Fibroblast of pulmonary artery (primary cell): ENCODE results near the gene MAGI2.

Experiments
- DNase-seq: peaks from one replicate; pipeline ENCODE4 v3.0.0-alpha.2; 2010; ENCODE audit warnings: low read depth
- H3K4me3 ChIP-seq: replicated peaks from 2 replicates; pipeline ENCODE4 v1.5.1; 2011; ENCODE audit warnings: low read depth, mild to moderate bottlenecking, control low read depth, low read length, moderate library complexity
- TF ChIP-seq, protein P1 (sequence below): IDR thresholded peaks from 2 replicates; pipeline ENCODE4 v1.5.1; 2011; ENCODE audit warnings: mild to moderate bottlenecking, control low read depth, low read length, inconsistent platforms; ENCODE audit errors: missing control alignments

The MAGI2 gene

GRCh38 chr7:78720066-78720465, 733.4 kb downstream of the MAGI2 start:
- TF ChIP-seq, protein P1, sequence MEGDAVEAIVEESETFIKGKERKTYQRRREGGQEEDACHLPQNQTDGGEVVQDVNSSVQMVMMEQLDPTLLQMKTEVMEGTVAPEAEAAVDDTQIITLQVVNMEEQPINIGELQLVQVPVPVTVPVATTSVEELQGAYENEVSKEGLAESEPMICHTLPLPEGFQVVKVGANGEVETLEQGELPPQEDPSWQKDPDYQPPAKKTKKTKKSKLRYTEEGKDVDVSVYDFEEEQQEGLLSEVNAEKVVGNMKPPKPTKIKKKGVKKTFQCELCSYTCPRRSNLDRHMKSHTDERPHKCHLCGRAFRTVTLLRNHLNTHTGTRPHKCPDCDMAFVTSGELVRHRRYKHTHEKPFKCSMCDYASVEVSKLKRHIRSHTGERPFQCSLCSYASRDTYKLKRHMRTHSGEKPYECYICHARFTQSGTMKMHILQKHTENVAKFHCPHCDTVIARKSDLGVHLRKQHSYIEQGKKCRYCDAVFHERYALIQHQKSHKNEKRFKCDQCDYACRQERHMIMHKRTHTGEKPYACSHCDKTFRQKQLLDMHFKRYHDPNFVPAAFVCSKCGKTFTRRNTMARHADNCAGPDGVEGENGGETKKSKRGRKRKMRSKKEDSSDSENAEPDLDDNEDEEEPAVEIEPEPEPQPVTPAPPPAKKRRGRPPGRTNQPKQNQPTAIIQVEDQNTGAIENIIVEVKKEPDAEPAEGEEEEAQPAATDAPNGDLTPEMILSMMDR, result no peak
- no peak overlapping the region for H3K4me3 ChIP-seq
- no peak for DNase-seq

GRCh38 chr7:78718212-78718611, 735.3 kb downstream of the MAGI2 start:
- no peak for DNase-seq
- no peak overlapping the region for H3K4me3 ChIP-seq
- TF ChIP-seq, protein P1, result no peak

- DNase-seq, result no peak
- TF ChIP-seq, protein P1, result no peak
- no peak overlapping the region for H3K4me3 ChIP-seq
Observed at GRCh38 chr7:78716876-78717275, 736.6 kb downstream of the MAGI2 start.

- H3K4me3 ChIP-seq, result no peak overlapping the region
- DNase-seq, result no peak
- TF ChIP-seq, protein P1, result no peak
Observed at GRCh38 chr7:78714356-78714755, 739.1 kb downstream of the MAGI2 start.

GRCh38 chr7:78712111-78712510, 741.4 kb downstream of the MAGI2 start:
- TF ChIP-seq, protein P1, result no peak
- DNase-seq, result no peak
- no peak overlapping the region for H3K4me3 ChIP-seq

- DNase-seq, result no peak
- H3K4me3 ChIP-seq, result no peak overlapping the region
- TF ChIP-seq, protein P1, result no peak
Observed at GRCh38 chr7:78709658-78710057, 743.8 kb downstream of the MAGI2 start.

DNA sequence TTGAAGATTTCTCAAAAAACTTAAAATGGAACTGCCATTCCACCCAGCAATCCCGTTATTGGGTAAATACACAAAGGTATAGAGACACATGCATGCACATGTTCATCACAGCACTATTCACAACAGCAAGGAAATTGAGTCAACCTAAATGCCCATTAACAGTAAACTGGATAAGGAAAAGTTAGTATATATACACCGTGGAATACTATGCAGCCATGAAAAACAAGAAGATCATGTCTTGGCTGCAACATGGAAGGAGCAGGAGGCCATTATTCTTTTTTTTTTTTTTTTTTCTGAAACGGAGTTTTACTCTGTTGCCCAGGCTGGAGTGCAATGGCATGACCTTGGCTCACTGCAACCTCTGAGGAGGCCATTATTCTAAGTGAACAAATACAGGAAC, 749.0 kb downstream of the MAGI2 start:
- H3K4me3 ChIP-seq, result no peak overlapping the region
- TF ChIP-seq, protein P1, result no peak
- DNase-seq, result no peak
